Measurements from ENCODE around the gene CASP3.

- TF ChIP-seq, protein P1, sequence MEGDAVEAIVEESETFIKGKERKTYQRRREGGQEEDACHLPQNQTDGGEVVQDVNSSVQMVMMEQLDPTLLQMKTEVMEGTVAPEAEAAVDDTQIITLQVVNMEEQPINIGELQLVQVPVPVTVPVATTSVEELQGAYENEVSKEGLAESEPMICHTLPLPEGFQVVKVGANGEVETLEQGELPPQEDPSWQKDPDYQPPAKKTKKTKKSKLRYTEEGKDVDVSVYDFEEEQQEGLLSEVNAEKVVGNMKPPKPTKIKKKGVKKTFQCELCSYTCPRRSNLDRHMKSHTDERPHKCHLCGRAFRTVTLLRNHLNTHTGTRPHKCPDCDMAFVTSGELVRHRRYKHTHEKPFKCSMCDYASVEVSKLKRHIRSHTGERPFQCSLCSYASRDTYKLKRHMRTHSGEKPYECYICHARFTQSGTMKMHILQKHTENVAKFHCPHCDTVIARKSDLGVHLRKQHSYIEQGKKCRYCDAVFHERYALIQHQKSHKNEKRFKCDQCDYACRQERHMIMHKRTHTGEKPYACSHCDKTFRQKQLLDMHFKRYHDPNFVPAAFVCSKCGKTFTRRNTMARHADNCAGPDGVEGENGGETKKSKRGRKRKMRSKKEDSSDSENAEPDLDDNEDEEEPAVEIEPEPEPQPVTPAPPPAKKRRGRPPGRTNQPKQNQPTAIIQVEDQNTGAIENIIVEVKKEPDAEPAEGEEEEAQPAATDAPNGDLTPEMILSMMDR (conservative IDR thresholded peaks at IDR 0.05 in 1 of 2, IDR thresholded peaks at IDR 0.05 in 1 of 2; ENCODE audit: extremely low read depth in 1 of 2, insufficient read depth in 1 of 2, low read depth in 1 of 2, low read length in 2 of 2), result no peak
- no peak for TF ChIP-seq EZH2 (IDR thresholded peaks at IDR 0.05; ENCODE audit: borderline replicate concordance, low read length)
Measured at GRCh38 chr4:184671101-184671500, 21.9 kb upstream of the CASP3 start.
